PFSK-1 (cell line): Measurements from ENCODE around the gene PRR15L.

Source experiments
- FOXP2 ChIP-seq: optimal IDR thresholded peaks from 2 replicates; pipeline ENCODE3; 2011; ENCODE audit warnings: borderline replicate concordance, control low read depth, inconsistent platforms; ENCODE audit not compliant: insufficient read depth; ENCODE audit errors: extremely low read length, extremely low read depth
- POLR2AphosphoS5 ChIP-seq: IDR thresholded peaks from 2 replicates; pipeline ENCODE4 v1.6.1; 2012; ENCODE audit warnings: low read depth, mild to moderate bottlenecking, control low read depth, low read length, moderate library complexity
- SIN3A ChIP-seq: IDR thresholded peaks from 2 replicates; pipeline ENCODE4 v1.6.1; 2012; ENCODE audit warnings: mild to moderate bottlenecking, low read length, moderate library complexity, borderline replicate concordance; ENCODE audit not compliant: insufficient read depth
- TAF1 ChIP-seq: IDR thresholded peaks from 2 replicates; pipeline ENCODE4 v1.6.1; 2012; ENCODE audit warnings: low read length, control low read depth, borderline replicate concordance; ENCODE audit not compliant: insufficient read depth
- TF ChIP-seq, protein P1 (sequence below), 2 experiments: IDR thresholded peaks; 2 replicates each; pipeline versions ENCODE4 v1.6.1 to v1.8.0; 2011 to 2012; ENCODE audit warnings: low read depth in 2 of 2, low read length in 2 of 2, control low read depth in 1 of 2, inconsistent platforms in 1 of 2, mild to moderate bottlenecking in 1 of 2, moderate library complexity in 1 of 2; ENCODE audit not compliant: insufficient read depth in 1 of 2

The PRR15L gene

DNA sequence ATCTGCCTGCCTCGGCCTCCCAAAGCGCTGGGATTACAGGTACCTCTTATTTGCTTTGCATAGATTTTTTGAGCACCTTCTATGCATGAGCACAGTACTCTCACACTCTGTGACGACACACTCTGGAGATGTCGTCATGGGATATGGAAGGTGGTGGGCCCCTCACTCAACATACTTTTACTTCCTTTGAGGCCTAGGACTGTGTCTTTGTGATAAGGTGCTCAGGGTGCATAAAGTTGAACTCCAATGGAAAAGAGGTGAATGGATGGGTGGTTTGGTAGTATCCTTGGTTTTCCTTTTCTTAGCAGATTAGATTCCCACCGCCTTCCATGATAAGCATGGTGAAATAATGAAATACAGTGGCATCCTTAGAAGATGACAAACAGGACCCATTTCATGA is 7.2 kb upstream of the PRR15L start:
- TF ChIP-seq, protein P1, sequence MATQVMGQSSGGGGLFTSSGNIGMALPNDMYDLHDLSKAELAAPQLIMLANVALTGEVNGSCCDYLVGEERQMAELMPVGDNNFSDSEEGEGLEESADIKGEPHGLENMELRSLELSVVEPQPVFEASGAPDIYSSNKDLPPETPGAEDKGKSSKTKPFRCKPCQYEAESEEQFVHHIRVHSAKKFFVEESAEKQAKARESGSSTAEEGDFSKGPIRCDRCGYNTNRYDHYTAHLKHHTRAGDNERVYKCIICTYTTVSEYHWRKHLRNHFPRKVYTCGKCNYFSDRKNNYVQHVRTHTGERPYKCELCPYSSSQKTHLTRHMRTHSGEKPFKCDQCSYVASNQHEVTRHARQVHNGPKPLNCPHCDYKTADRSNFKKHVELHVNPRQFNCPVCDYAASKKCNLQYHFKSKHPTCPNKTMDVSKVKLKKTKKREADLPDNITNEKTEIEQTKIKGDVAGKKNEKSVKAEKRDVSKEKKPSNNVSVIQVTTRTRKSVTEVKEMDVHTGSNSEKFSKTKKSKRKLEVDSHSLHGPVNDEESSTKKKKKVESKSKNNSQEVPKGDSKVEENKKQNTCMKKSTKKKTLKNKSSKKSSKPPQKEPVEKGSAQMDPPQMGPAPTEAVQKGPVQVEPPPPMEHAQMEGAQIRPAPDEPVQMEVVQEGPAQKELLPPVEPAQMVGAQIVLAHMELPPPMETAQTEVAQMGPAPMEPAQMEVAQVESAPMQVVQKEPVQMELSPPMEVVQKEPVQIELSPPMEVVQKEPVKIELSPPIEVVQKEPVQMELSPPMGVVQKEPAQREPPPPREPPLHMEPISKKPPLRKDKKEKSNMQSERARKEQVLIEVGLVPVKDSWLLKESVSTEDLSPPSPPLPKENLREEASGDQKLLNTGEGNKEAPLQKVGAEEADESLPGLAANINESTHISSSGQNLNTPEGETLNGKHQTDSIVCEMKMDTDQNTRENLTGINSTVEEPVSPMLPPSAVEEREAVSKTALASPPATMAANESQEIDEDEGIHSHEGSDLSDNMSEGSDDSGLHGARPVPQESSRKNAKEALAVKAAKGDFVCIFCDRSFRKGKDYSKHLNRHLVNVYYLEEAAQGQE (IDR thresholded peaks at IDR 0.05; ENCODE audit: insufficient read depth in 1 of 2, low read depth in 2 of 2, low read length in 2 of 2): no peak
- no peak for TF ChIP-seq FOXP2
- TF ChIP-seq SIN3A: no peak
- no peak for TF ChIP-seq POLR2AphosphoS5
- TF ChIP-seq TAF1: no peak

DNA sequence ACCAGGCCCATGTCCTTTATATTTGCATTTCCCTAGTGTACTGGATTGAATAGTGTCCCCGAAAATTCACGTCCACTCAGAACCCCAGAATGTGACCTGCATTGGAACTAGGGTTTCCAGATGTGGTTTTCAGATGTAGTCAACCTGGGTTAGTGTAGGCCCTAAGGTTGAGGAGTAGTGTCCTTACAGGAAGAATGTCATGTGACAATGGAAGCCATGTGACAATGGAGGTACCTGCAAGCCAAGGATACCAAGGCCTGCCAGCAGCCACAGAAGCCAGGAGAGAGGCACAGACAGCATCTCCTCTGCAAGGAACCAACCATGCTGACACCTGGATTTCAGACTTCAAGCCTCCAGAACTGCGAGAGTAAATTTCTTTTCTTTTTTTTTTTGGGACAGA is 5.2 kb upstream of the PRR15L start:
- no peak for TF ChIP-seq SIN3A
- no peak for TF ChIP-seq POLR2AphosphoS5
- TF ChIP-seq FOXP2: no peak

DNA sequence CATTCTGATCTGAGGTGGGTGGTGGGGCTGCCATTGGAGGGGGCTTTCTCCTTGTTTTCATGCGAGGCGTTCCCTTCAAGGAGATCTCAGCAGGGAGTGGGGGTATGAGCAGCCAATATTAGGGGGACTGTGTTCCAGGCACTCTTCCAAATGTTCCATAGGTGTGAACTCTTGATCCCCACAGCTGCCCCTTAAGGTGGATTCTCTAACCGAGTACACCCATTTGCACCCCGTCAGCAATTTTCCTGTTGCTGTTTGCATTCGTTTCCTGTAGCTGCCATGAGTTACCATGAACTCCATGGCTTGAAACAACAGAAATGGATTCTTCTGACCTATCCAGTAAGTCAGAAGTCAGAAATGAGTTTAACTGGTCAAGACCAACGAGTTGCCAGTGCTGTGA is 3.7 kb upstream of the PRR15L start:
- TF ChIP-seq TAF1: no peak
- TF ChIP-seq FOXP2: no peak
- no peak for TF ChIP-seq POLR2AphosphoS5
- TF ChIP-seq SIN3A: no peak
- TF ChIP-seq, protein P1 (IDR thresholded peaks at IDR 0.05; ENCODE audit: insufficient read depth in 1 of 2, low read depth in 2 of 2, low read length in 2 of 2): no peak

DNA sequence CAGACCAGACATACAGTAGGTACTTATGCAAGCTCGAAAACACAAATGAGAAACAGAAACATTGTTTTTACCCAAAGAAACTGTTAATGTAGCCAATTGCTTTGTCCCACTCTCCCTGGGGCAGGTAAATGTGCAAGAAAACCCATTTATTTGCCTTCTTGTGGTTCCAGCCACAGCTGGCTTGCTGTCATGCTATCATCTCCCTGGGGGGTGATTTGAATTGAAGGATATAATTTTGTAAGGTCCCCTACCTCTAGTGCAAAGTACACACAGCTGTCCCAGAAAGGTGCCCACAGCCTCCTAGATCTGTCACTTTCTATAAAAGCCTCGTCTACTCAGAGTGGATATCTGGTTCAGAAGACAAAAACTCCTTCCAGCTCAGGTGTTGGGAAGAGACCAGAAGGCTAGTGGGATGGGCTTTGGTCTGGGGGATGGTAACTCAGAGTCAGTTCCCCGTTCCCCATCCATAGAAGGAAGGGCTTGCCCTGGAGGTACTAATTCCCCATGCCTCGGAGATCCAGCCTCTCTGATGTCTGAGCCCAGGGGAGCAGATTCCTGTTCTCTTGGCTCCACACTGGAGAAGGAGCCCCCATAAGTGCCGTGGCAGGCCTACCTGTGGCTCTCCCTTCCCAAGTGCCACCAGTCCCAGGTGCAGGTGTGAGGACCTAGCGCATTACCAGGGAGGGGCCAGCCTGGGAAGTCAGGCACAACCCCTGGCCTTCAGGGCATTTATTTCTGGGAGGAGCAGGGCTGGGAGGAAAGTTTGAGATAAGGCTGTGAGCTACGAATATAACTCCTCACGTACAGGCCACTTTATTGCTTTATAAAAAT is 2.4 kb upstream of the PRR15L start:
- no peak for TF ChIP-seq POLR2AphosphoS5
- TF ChIP-seq, protein P1 (IDR thresholded peaks at IDR 0.05; ENCODE audit: insufficient read depth in 1 of 2, low read depth in 2 of 2, low read length in 2 of 2): no peak
- no peak for TF ChIP-seq SIN3A
- no peak for TF ChIP-seq FOXP2
- TF ChIP-seq TAF1: no peak

DNA sequence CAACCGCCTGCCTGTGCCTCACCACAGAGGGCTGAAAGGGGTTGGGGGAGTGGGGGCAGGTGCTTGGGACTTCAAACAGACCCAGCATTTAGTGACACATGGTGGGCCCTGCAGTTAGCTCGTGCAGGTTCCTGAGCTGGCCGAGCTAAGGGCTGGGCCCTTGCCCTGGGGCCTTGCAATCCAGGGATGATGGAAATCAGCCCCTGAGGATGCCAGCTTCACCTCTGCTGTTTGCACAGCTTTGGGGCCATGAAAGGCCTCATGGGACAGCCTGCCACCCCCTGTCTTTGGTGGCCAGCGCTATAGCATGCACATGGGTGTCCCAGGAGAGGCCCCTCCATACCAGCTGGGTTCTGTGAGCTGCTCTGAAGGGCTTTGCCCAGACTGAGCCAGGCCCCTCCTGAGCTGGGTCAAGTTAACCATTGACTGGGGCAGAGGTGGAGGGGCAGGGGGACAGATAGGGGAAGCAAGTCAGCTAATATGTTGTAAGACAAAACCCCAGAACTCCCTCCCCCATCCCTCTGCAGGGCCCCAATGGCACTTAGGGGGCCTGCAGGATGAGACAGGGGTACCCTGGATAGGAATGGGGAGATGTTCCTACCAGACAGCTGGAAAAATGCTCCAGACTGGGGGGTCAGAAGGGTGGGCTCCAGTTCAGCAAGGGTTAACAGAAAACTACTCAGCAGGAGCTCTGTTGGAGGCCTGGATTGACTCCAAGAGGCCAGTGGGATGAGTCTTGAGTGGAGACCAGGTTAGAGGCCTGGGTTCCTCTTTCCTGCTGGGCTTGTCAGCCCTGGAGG is 692 bp downstream of the PRR15L start:
- TF ChIP-seq FOXP2 (no peak), POLR2AphosphoS5 (no peak), SIN3A (no peak), TAF1 (no peak)
- TF ChIP-seq, protein P1 (IDR thresholded peaks at IDR 0.05; ENCODE audit: insufficient read depth in 1 of 2, low read depth in 2 of 2, low read length in 2 of 2): no peak
